GM12878 (cell line): Measurements from ENCODE around the gene RPL12. TPM values are rescaled to one million over a fixed set of nuclear protein-coding genes. Genes with fewer than 3 reads are reported as not detected.

Source experiments
- ATAC-seq: fragments of 200-7000 bp; cut with Tn5 transposase; 3 replicates; pipeline ENCODE4 v1.9.1; 2020; ENCODE audit warnings: mild to moderate bottlenecking, moderate library complexity
- BruUV-seq: library from RNA; stranded (reverse); fragments of 400-500 nt; replicated peaks from 2 replicates; lab custom pipeline; 2021; lab: Mats Ljungman, UMichigan
- CTCF ChIA-PET: fragments of 300-600 bp; sonication (Branson Sonifier 250); formaldehyde crosslinking; extraction: SDS; loops from one replicate; lab custom pipeline; 2021; ENCODE audit warnings: inconsistent platforms; lab: Yijun Ruan, JAX
- POLR2A ChIA-PET: fragments of 350-600 bp; formaldehyde crosslinking; extraction: SDS; loops from one replicate; lab custom pipeline; 2021; ENCODE audit warnings: inconsistent platforms; lab: Charles Lee
- RAD21 ChIA-PET: fragments of 300-600 bp; sonication (Branson Sonifier 250); formaldehyde crosslinking; loops from one replicate; lab custom pipeline; 2023; ENCODE audit warnings: antibody characterized with exemption; ENCODE audit not compliant: unreplicated experiment; lab: Charles Lee
- SMC1A ChIA-PET: fragments of 300-600 bp; sonication (Branson Sonifier 250); formaldehyde crosslinking; loops from one replicate; lab custom pipeline; 2023; ENCODE audit not compliant: unreplicated experiment, uncharacterized antibody; lab: Charles Lee
- DNase-seq: peaks from one replicate; pipeline ENCODE4 v3.0.0-alpha.2; 2011; ENCODE audit warnings: low read depth, low spot score
- FAIRE-seq: peaks from 3 replicates; lab custom pipeline; 2011; peaks lifted over from hg19 to GRCh38; lab: Jason Lieb, UNC
- H2AFZ ChIP-seq: 2 replicates; pipeline ENCODE4 v1.6.0; 2011; ENCODE audit warnings: low read depth, low read length, control low read depth; ENCODE audit not compliant: control insufficient read depth
- H3K27ac ChIP-seq: 2 replicates; pipeline ENCODE4 v1.5.1; 2011; ENCODE audit warnings: control low read depth; ENCODE audit not compliant: control insufficient read depth, insufficient read depth
- H3K27me3 ChIP-seq, 2 experiments: replicated peaks in 1 of 2; 2 replicates each; pipeline versions ENCODE4 v1.6.0 to v1.6.1; 2011; ENCODE audit warnings: low read length in 1 of 2; ENCODE audit not compliant: control insufficient read depth in 2 of 2, insufficient read depth in 2 of 2
- H3K36me3 ChIP-seq, 2 experiments: 2 replicates each; pipeline ENCODE4 v1.5.1; 2011; ENCODE audit warnings: low read length in 1 of 2; ENCODE audit not compliant: control insufficient read depth in 2 of 2, insufficient read depth in 2 of 2
- H3K4me1 ChIP-seq: 2 replicates; pipeline ENCODE4 v1.6.1; 2011; ENCODE audit warnings: mild to moderate bottlenecking, low read length, moderate library complexity, mixed read lengths; ENCODE audit not compliant: control insufficient read depth, insufficient read depth
- H3K4me2 ChIP-seq: 2 replicates; pipeline ENCODE4 v1.6.0; 2011; ENCODE audit warnings: control low read depth; ENCODE audit not compliant: control insufficient read depth, insufficient read depth
- H3K4me3 ChIP-seq: fragments of 200-600 bp; sonication (generic); 2 replicates; pipeline ENCODE4 v1.5.1; 2016
- H3K79me2 ChIP-seq: 2 replicates; pipeline ENCODE4 v1.6.0; 2011; ENCODE audit warnings: low read length; ENCODE audit not compliant: control insufficient read depth, insufficient read depth
- H3K9ac ChIP-seq: 2 replicates; pipeline ENCODE4 v1.8.0; 2011; ENCODE audit warnings: low read length, control low read depth, mixed read lengths; ENCODE audit not compliant: control insufficient read depth, insufficient read depth
- H3K9me3 ChIP-seq: replicated peaks from 3 replicates; pipeline ENCODE4 v1.5.1; 2011; ENCODE audit warnings: mild to moderate bottlenecking, low read length; ENCODE audit not compliant: control insufficient read depth, insufficient read depth
- H4K20me1 ChIP-seq: 2 replicates; pipeline ENCODE4 v1.6.0; 2011; ENCODE audit not compliant: control insufficient read depth, insufficient read depth
- BCL11A ChIP-seq: IDR thresholded peaks from 2 replicates; pipeline ENCODE4 v1.6.1; 2011; ENCODE audit warnings: low read depth, low read length
- CBFB ChIP-seq: IDR thresholded peaks from 2 replicates; pipeline ENCODE4 v1.6.1; 2016; ENCODE audit warnings: antibody characterized with exemption, low read depth
- CBX5 ChIP-seq: sonication (generic); IDR thresholded peaks from 2 replicates; pipeline ENCODE4 v1.6.1; 2016; ENCODE audit warnings: low read depth, moderate library complexity, mild to moderate bottlenecking, inconsistent platforms
- EGR1 ChIP-seq, 2 experiments: IDR thresholded peaks; 1 replicate in 1 of 2; 2 replicates in 1 of 2; pipeline ENCODE4 v1.6.1; 2011 to 2012; ENCODE audit warnings: low read depth in 2 of 2, low read length in 2 of 2, borderline replicate concordance in 1 of 2, mild to moderate bottlenecking in 1 of 2, moderate library complexity in 1 of 2
- ETV6 ChIP-seq, 2 experiments: fragments of 450-650 bp in 1 of 2; IDR thresholded peaks in 1 of 2; conservative IDR thresholded peaks in 1 of 2; 2 replicates each; pipeline ENCODE4 v1.6.1; 2014; ENCODE audit warnings: antibody characterized with exemption in 1 of 2, borderline replicate concordance in 1 of 2, low read depth in 1 of 2, mild to moderate bottlenecking in 1 of 2, moderate library complexity in 1 of 2
- NBN ChIP-seq: fragments of 450-650 bp; IDR thresholded peaks from 2 replicates; pipeline ENCODE4 v1.6.1; 2016
- PBX3 ChIP-seq: IDR thresholded peaks from 2 replicates; pipeline ENCODE4 v1.6.1; 2011; ENCODE audit warnings: mild to moderate bottlenecking, low read depth, low read length, moderate library complexity; ENCODE audit not compliant: insufficient replicate concordance
- PRDM15 ChIP-seq: fragments of 450-650 bp; formaldehyde crosslinking; IDR thresholded peaks from 2 replicates; pipeline ENCODE4 v1.4.0; 2020; ENCODE audit warnings: mild to moderate bottlenecking, moderate library complexity
- SIN3A ChIP-seq: IDR thresholded peaks from 2 replicates; pipeline ENCODE4 v1.6.1; 2012; ENCODE audit warnings: low read depth, low read length, improper control_type of control experiment
- SMARCA5 ChIP-seq: fragments of 450-650 bp; IDR thresholded peaks from 2 replicates; pipeline ENCODE4 v1.6.1; 2017; ENCODE audit warnings: mild to moderate bottlenecking
- SRF ChIP-seq, 2 experiments: IDR thresholded peaks; 2 replicates each; pipeline ENCODE4 v1.6.1; 2011; ENCODE audit warnings: low read depth in 2 of 2, low read length in 2 of 2, mild to moderate bottlenecking in 1 of 2, moderate library complexity in 1 of 2
- USF2 ChIP-seq: IDR thresholded peaks from 2 replicates; pipeline ENCODE4 v1.6.1; 2011; ENCODE audit warnings: low read depth, low read length, improper control_type of control experiment, borderline replicate concordance
- YBX1 ChIP-seq: fragments of 450-650 bp; IDR thresholded peaks from 2 replicates; pipeline ENCODE4 v1.6.1; 2016; ENCODE audit warnings: antibody characterized with exemption
- ZNF622 ChIP-seq: fragments of 450-650 bp; IDR thresholded peaks from 2 replicates; pipeline ENCODE4 v1.6.1; 2017; ENCODE audit warnings: mild to moderate bottlenecking, inconsistent platforms
- WGBS: methylation state at CpG from one replicate; pipeline ENCODE4 v1.1.6; 2016; ENCODE audit warnings: low lambda C conversion rate; ENCODE audit not compliant: insufficient replicate concordance, insufficient coverage; ENCODE audit errors: missing lambda C conversion rate; 5-methylcytosine and 5-hydroxymethylcytosine counted together
- in situ Hi-C: fragments of 300-500 bp; cut with MboI; formaldehyde crosslinking; loops from 9 replicates; pipeline ENCODE4 v1.14.3; 2018; ENCODE audit warnings: mixed read lengths
- intact Hi-C: fragments of 100-400 bp; cut with micrococcal nuclease; formaldehyde crosslinking; loops from one replicate; pipeline ENCODE4 v1.14.2; 2022; ENCODE audit not compliant: unreplicated experiment
- polyA plus RNA-seq, 11 experiments: library from polyadenylated mRNA; depleted of rRNA in 4 of 11; unstranded in 6 of 11; stranded (reverse) in 5 of 11; fragments of >200 nt; fragmentation: Nextera tagmentation in 4 of 11; fragmentation: Illumina TruSeq in 1 of 11; extraction: Ambion mirVana in 4 of 11; extraction: Trizol in 1 of 11; gene quantifications; 1 replicate in 1 of 11; 2 replicates in 10 of 11; pipeline versions ENCODE4 v1.2.1 to v1.2.3, GENCODE V29; 2011 to 2016; ENCODE audit warnings: inconsistent platforms in 2 of 11, missing spikeins in 2 of 11, low read depth in 1 of 11
- total RNA-seq, 4 experiments: library from RNA; depleted of rRNA in 3 of 4; stranded (reverse); fragments of >200 nt in 3 of 4; fragmentation: Illumina TruSeq in 1 of 4; extraction: Trizol in 1 of 4; gene quantifications; 2 replicates each; pipeline versions ENCODE4 v1.2.1 to v1.2.3, GENCODE V29; 2013 to 2021

Gene RPL12
- total and polyA plus RNA-seq, 10 of the 15 experiments (the other 5 are each of a cell fraction or from before 2014, with no cell fraction given), result 961 to 5,544 (median 2,858) TPM

- H3K36me3 ChIP-seq, result peaks cover 5 to 14% of the 10 kb centered on the region in 2 experiments
- BruUV-seq, result no TSS peak
- H2AFZ ChIP-seq, result no peak overlapping the region
- no peak overlapping the region for H3K27ac ChIP-seq
- H3K4me1 ChIP-seq, result no peaks in the 10 kb centered on the region
- H3K9ac ChIP-seq, result no peak overlapping the region
- ChIA-PET CTCF (no interaction called here), POLR2A (no interaction called here), RAD21 (interaction anchor here (0.7 kb wide), 1 partner anchor 163 kb away, joined by 4 read pairs; no protein-coding TSS in a partner anchor), SMC1A (no interaction called here)
- FAIRE-seq, result no peak
- H4K20me1 ChIP-seq, result no peaks in the 10 kb centered on the region
- no peak for ATAC-seq
- in situ Hi-C loops, result no loop called here
- H3K4me3 ChIP-seq, result no peak overlapping the region
- TF ChIP-seq PBX3, result no peak
- TF ChIP-seq ETV6 (conservative IDR thresholded peaks at IDR 0.05 in 1 of 2, IDR thresholded peaks at IDR 0.05 in 1 of 2; ENCODE audit: borderline replicate concordance in 1 of 2, low read depth in 1 of 2), result no peak
- no peak for TF ChIP-seq CBFB
- no peak for TF ChIP-seq CBX5
- TF ChIP-seq ZNF622, result no peak
- no peak for TF ChIP-seq EGR1 (IDR thresholded peaks at IDR 0.05; ENCODE audit: borderline replicate concordance in 1 of 2, low read depth in 2 of 2, low read length in 2 of 2)
- TF ChIP-seq SIN3A, result no peak
- no peak for TF ChIP-seq NBN
- TF ChIP-seq SMARCA5, result no peak
- no peak for TF ChIP-seq YBX1
- no peak for TF ChIP-seq USF2
- TF ChIP-seq SRF (IDR thresholded peaks at IDR 0.05; ENCODE audit: low read depth in 2 of 2, low read length in 2 of 2), result no peak
- TF ChIP-seq BCL11A, result no peak
- no peak for TF ChIP-seq PRDM15 (CRISPR knock-in tag)
- H3K79me2 ChIP-seq, result no peaks in the 10 kb centered on the region
- H3K4me2 ChIP-seq, result no peak overlapping the region
- 98% methylated on average over 9 of the region's 9 CpGs for WGBS
- DNase-seq, result no peak
- H3K27me3 ChIP-seq, result no peaks in the 10 kb centered on the region
- intact Hi-C loops, result no loop called here
- H3K9me3 ChIP-seq, result no peaks in the 10 kb centered on the region
These were observed 31.5 kb upstream of the RPL12 start for GRCh38 chr9:127482662-127483061.
